Stimulated activated naive CD4-positive, alpha-beta T cell treated with Interleukin-2 at 50 U/mL for 16 hours (primary cell): ENCODE results near the gene GNG4.

Source experiments
- DNase-seq: peaks from one replicate; lab custom pipeline; 2025; lab: John Stamatoyannopoulos, UW

Gene GNG4

GRCh38 chr1:235533476-235534168 is 116.0 kb downstream of the GNG4 start:
- DNase-seq, result no peak

DNA sequence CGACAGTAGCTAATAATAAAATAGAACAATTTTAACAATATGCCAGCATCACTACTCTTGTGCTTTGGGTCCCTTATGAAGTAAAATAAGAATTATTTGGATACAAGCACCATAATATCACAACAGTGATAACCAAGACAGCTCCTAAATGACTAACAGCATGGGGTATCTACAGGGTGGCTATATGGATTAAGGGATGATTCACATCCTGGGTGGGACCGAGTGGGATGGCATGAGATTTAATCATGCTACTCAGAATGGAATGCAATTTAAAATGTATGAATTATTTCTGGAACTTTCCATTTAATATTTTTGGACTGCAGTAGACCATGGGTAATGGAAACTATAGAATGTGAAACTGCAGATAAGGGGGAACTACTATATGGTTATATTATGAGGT is 117.2 kb downstream of the GNG4 start:
- DNase-seq, result no peak

- no peak for DNase-seq
Measured at GRCh38 chr1:235527196-235527814, 122.3 kb downstream of the GNG4 start.

DNA sequence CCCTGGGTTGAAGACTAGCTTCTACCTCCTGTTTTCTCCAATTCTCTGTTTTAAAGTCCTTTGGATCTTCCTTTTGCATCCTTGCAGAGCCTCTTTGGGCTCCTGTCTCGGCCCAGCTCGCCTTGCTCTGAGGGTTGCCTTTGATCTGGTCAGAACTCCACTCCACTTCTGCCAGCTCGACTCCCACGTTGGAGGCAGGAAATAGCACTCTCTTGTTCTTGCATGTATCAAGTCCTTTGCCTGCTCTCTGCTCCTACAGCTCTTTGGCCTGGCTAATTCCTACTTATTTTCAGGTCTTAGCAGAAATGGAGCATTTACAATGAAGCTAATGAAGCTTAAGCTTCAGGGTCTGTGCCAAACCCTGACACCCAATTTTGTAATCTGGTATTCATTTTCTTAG is 124.3 kb downstream of the GNG4 start:
- no peak for DNase-seq

- DNase-seq, result no peak
Measured at GRCh38 chr1:235516862-235517446, 132.6 kb downstream of the GNG4 start.

GRCh38 chr1:235515844-235516512 is 133.6 kb downstream of the GNG4 start:
- DNase-seq, result no peak

DNA sequence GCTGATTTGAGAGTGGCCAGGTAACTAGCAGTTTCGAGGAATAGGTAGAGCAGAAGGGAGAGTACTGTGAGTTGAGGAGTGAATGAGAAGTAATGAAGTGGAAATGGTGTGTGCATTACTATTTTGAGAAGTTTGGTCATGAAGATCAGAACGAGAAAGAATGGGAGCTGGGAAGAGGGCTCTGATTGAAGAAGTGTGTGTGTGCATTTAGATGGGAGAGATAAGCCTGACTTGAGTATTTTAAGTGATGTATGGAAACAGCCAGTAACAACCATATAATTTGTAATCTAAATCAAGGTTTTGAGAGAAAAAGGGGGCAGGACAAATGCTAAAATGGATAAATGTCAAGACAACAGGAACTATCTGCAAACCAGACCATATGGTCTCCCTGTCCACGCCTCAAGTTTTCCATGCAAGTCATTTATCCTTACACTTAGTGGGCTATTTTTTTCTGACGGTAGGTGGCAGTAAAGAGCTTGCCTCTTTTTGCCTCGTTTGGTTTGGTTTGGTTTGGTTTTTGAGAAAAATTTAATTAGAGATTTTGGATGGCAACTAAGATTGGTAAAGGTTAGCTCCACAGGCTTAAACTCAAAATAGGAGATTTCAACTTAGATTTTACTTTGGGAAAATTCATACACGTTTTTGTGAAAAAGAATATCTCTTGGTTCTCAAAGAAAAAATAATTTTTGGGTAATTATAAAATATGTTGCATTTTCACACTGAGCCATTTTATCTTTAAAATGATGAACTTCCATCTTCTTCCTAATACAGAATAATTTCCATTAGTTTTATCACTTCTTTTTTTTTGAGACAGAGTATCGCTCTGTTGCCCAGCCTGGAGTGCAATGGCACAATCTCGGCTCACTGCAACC is 135.9 kb downstream of the GNG4 start:
- DNase-seq, result no peak

DNA sequence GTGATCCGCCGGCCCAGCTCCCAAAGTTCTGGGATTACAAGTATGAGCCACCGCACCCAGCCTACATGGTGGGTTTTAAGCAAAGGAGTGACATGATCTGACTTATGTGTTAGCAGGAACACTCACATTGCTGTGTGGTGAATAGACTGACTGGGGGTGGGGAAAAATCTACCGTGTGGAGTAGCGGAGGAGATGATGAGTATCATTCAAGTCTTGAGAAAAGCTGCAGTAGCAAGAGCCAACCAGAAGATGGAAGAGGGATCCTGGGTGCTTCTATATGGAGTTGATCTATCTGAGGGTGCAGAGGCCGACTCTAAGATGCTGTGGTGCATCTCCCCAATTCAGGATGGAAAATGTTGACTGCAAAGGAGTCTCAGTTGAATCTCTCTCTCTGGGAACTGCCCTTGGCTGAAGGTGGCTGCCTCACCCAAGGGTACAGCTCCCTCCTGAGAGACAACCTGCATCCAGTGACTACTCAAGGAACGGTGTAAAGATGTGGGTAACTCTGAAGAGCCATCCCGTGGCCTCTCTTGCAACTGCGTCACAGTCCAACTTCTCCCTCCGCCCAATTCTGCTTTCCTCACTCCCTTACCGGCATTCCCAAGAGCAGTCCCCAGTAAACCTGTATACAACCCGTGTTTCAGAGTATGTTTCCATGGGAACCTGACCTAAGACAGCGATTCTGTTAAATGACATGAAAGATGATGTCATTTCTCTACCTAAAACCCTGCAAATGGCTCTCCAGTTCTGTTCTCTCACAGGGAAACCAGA is 137.9 kb downstream of the GNG4 start:
- no peak for DNase-seq

GRCh38 chr1:235510823-235511222 is 138.8 kb downstream of the GNG4 start:
- DNase-seq, result no peak

DNA sequence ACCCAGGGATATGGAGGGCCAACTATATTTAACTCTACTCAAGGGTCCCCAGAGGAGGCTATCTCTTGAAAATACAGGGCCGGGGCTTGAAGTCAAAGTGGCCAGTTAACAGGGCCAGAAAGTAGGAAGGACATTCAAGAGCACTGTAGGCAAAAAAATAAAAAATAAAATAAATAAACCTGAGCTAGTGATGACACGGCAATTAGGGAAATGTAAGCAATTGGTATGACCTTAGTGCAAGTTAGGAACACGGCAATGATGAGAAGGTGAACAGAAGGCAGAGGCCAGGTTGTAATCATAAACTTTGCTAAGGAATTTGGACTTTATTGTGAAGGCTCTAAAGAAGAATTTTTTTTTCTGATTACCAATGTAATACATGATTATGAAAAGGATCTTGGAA is 142.0 kb downstream of the GNG4 start:
- no peak for DNase-seq

GRCh38 chr1:235504494-235505222 is 144.9 kb downstream of the GNG4 start:
- DNase-seq, result peak; percentile 97

DNA sequence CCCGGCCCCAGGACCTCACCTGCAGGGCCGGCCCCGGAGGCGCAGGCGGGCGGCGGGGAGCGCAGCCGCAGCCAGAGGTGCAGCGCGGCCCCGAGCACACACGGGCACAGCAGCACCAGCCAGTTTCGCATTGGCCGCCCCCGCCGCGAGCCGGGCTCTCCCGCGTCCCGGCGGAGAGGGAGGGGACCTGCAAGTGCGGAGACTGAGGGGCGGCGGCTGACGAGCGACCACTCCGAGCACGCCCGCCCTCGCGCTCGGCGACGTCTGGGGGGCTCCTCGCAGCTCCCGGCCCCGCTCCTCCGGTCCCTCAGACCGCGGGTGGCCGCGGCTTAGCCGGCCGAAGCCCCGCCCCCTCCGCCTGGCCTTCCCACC is 145.5 kb downstream of the GNG4 start, which contains the start of gene B3GALNT2:
B3GALNT2 (minus strand) TSS at position 331 of the 372 bp plus-strand sequence; CDS start at position 131, 200 bp downstream.
- peak; percentile 88 for DNase-seq

- peak; percentile 51 for DNase-seq
Measured at GRCh38 chr1:235503403-235504121, 146.0 kb downstream of the GNG4 start.

- DNase-seq, result no peak
Measured at GRCh38 chr1:235502601-235503402, 146.8 kb downstream of the GNG4 start.

DNA sequence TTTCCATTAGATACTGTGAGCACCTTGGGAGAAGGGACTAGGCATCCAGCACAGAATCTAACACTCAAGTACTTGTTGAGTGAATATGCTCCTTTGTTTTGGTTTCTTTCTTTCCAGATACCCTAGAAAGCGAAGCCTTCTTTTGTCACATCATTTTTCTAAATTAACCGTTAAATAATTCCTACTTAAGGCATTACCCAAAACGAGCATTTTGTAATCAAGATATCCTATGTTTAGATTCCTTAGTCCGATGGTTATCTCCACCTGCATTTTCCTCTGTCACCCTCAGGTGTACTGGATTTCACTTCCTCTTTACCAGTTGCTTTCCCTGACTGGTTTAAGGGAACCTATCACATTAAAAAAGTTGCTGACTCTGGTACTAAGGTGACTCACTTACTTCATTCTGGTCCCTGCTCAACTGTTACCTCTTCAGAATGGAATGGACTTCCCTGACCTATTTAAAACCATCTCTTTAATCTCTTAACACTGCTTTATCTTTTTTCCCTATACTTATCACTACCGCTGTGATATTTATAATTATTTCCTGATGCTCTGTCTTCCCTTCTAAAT is 148.5 kb downstream of the GNG4 start:
- no peak for DNase-seq
